Left colon (tissue), 2 donors: ENCODE results near the gene AMPD2. TPM values are rescaled to one million over a fixed set of nuclear protein-coding genes. Genes with fewer than 3 reads are reported as not detected.

ENCODE experiments used
- ATAC-seq: fragments of 200-7000 bp; cut with Tn5 transposase; one replicate; pipeline ENCODE4 v1.9.1; 2020; ENCODE audit warnings: mild to moderate bottlenecking, moderate library complexity
- DNase-seq, 2 donors: peaks; one replicate each; pipeline ENCODE4 v3.0.0-alpha.2; 2020
- intact Hi-C, 2 donors: fragments of 100-400 bp; cut with DNase I in 1 of 2; cut with micrococcal nuclease in 1 of 2; formaldehyde crosslinking; loops; one replicate each; pipeline versions ENCODE4 v1.11.2 to v1.14.0; 2022; cut with DNase I, micrococcal nuclease
- total RNA-seq, 2 donors: library from RNA; stranded (reverse); fragmentation: NEBNext Ultra II Directional; extraction: Animal tissue kit (Norgen Biotek cat#: 25700); gene quantifications; one replicate each; pipeline ENCODE4 v1.2.1, GENCODE V29; 2021
- donor health status: DM: no; HTN: no; CAD: no.
- donor health status: DM: yes; HTN: yes; CAD: no.

Gene AMPD2
- total RNA-seq, 2 donors from 2014 or later, result 31.9 to 38.9 TPM

GRCh38 chr1:109627692-109628399, 8.2 kb downstream of the AMPD2 start:
- intact Hi-C loops, result no loop called here
- DNase-seq (no peak), ATAC-seq (no peak)

- ATAC-seq (no peak), DNase-seq (no peak)
- intact Hi-C loops, result no loop called here
Observed at GRCh38 chr1:109628540-109629321, 9.1 kb downstream of the AMPD2 start.

- DNase-seq (no peak), ATAC-seq (no peak)
- intact Hi-C loops, result loop anchor here in 1 of 2 donors (5.0 kb wide), 1 partner anchor 87 kb away; no protein-coding TSS in a partner anchor
Observed at GRCh38 chr1:109629372-109630030, 9.9 kb downstream of the AMPD2 start.

GRCh38 chr1:109630081-109630897, 10.7 kb downstream of the AMPD2 start:
- intact Hi-C loops, result loop anchor here in 1 of 2 donors (5.0 kb wide), 1 partner anchor 88 kb away; no protein-coding TSS in a partner anchor
- DNase-seq (no peak), ATAC-seq (no peak)

- no peak for DNase-seq
- intact Hi-C loops, result loop anchor here in 1 of 2 donors (5.0 kb wide), 1 partner anchor 89 kb away; no protein-coding TSS in a partner anchor
- no peak for ATAC-seq
Observed at GRCh38 chr1:109630898-109631512, 11.4 kb downstream of the AMPD2 start.

- no peak for DNase-seq
- no peak for ATAC-seq
- intact Hi-C loops, result loop anchor here in 1 of 2 donors (5.0 kb wide), 1 partner anchor 90 kb away; no protein-coding TSS in a partner anchor
Observed at GRCh38 chr1:109631513-109632505, 12.2 kb downstream of the AMPD2 start.

GRCh38 chr1:109632671-109633346, 13.2 kb downstream of the AMPD2 start:
- DNase-seq, result peak; percentile 53 to 60
- intact Hi-C loops, result loop anchor here in 1 of 2 donors (5.0 kb wide), 1 partner anchor 91 kb away; no protein-coding TSS in a partner anchor
- peak; percentile 70 for ATAC-seq

GRCh38 chr1:109634292-109634691, 14.7 kb downstream of the AMPD2 start:
- ATAC-seq (no peak), DNase-seq (no peak)
- intact Hi-C loops, result loop anchor here in 1 of 2 donors (5.0 kb wide), 1 partner anchor 92 kb away; no protein-coding TSS in a partner anchor

- intact Hi-C loops, result loop anchor here in 1 of 2 donors (5.0 kb wide), 1 partner anchor 93 kb away; no protein-coding TSS in a partner anchor
- ATAC-seq, result peak; percentile 34
- DNase-seq, result no peak
Observed at GRCh38 chr1:109634771-109635750, 15.4 kb downstream of the AMPD2 start.

- intact Hi-C loops, result no loop called here
- ATAC-seq (no peak), DNase-seq (no peak)
Observed at GRCh38 chr1:109635862-109636200, 16.2 kb downstream of the AMPD2 start.

GRCh38 chr1:109636201-109636952, 16.7 kb downstream of the AMPD2 start:
- DNase-seq (no peak), ATAC-seq (no peak)

GRCh38 chr1:109637446-109637845, 17.8 kb downstream of the AMPD2 start:
- DNase-seq (no peak), ATAC-seq (no peak)
- intact Hi-C loops, result no loop called here

More at GRCh38 chr1:109636201-109636952, 16.7 kb downstream of the AMPD2 start:
- intact Hi-C loops, result no loop called here

GRCh38 chr1:109639063-109639840, 19.6 kb downstream of the AMPD2 start:
- intact Hi-C loops, result no loop called here
- no peak for ATAC-seq
- DNase-seq, result no peak

- intact Hi-C loops, result loop anchor here (5.0 to 10.0 kb wide), 3 partner anchors 93 to 135 kb away; partner anchors contain the start of gene GNAI3 (in 1 of the 2)
- no peak for ATAC-seq
- DNase-seq, result no peak
Observed at GRCh38 chr1:109639841-109640184, 20.2 kb downstream of the AMPD2 start.
